ENCODE measurements around the gene GLB1L.

- no peak for TF ChIP-seq MXI1 (IDR thresholded peaks at IDR 0.05; ENCODE audit: low read depth, low read length)
- TF ChIP-seq FOXM1 (IDR thresholded peaks at IDR 0.05; ENCODE audit: low read depth): no peak
- TF ChIP-seq EP300 (IDR thresholded peaks at IDR 0.05; ENCODE audit: borderline replicate concordance in 1 of 2, low read depth in 1 of 2, low read length in 1 of 2): no peak
- no peak for TF ChIP-seq CTCF (IDR thresholded peaks at IDR 0.05)
- no peak for TF ChIP-seq RAD21 (IDR thresholded peaks at IDR 0.05; ENCODE audit: low read length)
- no peak for TF ChIP-seq TAF1 (IDR thresholded peaks at IDR 0.05; ENCODE audit: borderline replicate concordance, low read depth, low read length)
- no peak for TF ChIP-seq SIN3A (IDR thresholded peaks at IDR 0.05; ENCODE audit: borderline replicate concordance, low read depth, low read length)
- no peak for TF ChIP-seq YY1 (IDR thresholded peaks at IDR 0.05; ENCODE audit: low read depth)
- no peak for TF ChIP-seq PBX3 (IDR thresholded peaks at IDR 0.05)
- TF ChIP-seq FOXJ3 (CRISPR knock-in tag; IDR thresholded peaks at IDR 0.05): no peak
- TF ChIP-seq SMC3 (IDR thresholded peaks at IDR 0.05; ENCODE audit: low read depth, low read length): no peak
- no peak for TF ChIP-seq GABPA (IDR thresholded peaks at IDR 0.05; ENCODE audit: low read depth)
- no peak for TF ChIP-seq JUND (IDR thresholded peaks at IDR 0.05)
These were observed 25.3 kb downstream of the GLB1L start for GRCh38 chr2:219219784-219220532.
